ENCODE data around the gene MPPED2. TPM values are rescaled to one million over a fixed set of nuclear protein-coding genes. Genes with fewer than 3 reads are reported as not detected.

The MPPED2 gene
- total RNA-seq, 1 donor from 2014 or later, result 1.6 TPM

DNA sequence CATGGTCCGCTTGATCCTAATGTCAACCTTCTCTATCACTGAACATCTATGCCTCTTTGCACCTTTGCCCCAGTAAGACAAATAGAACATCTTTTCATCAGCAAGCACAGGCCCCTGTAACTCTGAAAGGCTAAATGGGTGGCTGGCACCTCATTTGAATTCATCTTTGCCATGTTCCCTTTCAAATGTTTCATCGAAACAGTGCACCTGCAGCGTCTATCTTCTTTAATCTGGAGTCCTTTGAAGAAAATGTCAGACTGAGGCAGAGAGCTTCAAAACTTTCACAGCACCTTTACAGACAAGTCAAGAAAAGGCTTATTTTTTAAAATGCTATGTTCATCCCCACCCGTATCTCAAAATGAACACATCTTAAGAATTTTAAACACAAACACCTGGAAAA lies 3.4 kb downstream of the MPPED2 start:
- H3K4me1 Mint-ChIP-seq (ENCODE audit: low read depth, unreplicated experiment), result peaks cover 2% of the 10 kb centered on the region
- Histone ChIP-seq H3K79me2 (ENCODE audit: insufficient read depth, low read length) (no peaks in the 10 kb centered on the region), H3K9ac (ENCODE audit: low read length) (no peak overlapping the region), H4K20me1 (ENCODE audit: insufficient read depth, low read length) (no peaks in the 10 kb centered on the region), H3K4me2 (ENCODE audit: low read length) (no peak overlapping the region), H3K27ac (ENCODE audit: low read depth, low read length) (no peak overlapping the region), H2AFZ (ENCODE audit: low read depth, low read length) (no peak overlapping the region), H3K36me3 (ENCODE audit: insufficient read depth, low read length) (no peaks in the 10 kb centered on the region), H3K4me3 (ENCODE audit: insufficient read depth, low read depth, low read length) (no peak overlapping the region), H3K9me3 (ENCODE audit: insufficient read depth, low read depth, low read length) (no peaks in the 10 kb centered on the region), H3K4me1 (ENCODE audit: insufficient read depth, low read length) (peaks cover 3% of the 10 kb centered on the region), H3K27me3 (ENCODE audit: insufficient read depth, low read length) (peaks cover 39% of the 10 kb centered on the region)
- TF ChIP-seq EZH2 (IDR thresholded peaks at IDR 0.05; ENCODE audit: insufficient read depth, low read length), result no peak
- TF ChIP-seq, protein P1, sequence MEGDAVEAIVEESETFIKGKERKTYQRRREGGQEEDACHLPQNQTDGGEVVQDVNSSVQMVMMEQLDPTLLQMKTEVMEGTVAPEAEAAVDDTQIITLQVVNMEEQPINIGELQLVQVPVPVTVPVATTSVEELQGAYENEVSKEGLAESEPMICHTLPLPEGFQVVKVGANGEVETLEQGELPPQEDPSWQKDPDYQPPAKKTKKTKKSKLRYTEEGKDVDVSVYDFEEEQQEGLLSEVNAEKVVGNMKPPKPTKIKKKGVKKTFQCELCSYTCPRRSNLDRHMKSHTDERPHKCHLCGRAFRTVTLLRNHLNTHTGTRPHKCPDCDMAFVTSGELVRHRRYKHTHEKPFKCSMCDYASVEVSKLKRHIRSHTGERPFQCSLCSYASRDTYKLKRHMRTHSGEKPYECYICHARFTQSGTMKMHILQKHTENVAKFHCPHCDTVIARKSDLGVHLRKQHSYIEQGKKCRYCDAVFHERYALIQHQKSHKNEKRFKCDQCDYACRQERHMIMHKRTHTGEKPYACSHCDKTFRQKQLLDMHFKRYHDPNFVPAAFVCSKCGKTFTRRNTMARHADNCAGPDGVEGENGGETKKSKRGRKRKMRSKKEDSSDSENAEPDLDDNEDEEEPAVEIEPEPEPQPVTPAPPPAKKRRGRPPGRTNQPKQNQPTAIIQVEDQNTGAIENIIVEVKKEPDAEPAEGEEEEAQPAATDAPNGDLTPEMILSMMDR (IDR thresholded peaks at IDR 0.05; ENCODE audit: insufficient read depth, low read depth, low read length), result no peak
- DNase-seq (ENCODE audit: low read depth), result no peak
- H3K4me3 Mint-ChIP-seq (ENCODE audit: unreplicated experiment), result no peak overlapping the region
- H3K9me3 Mint-ChIP-seq (ENCODE audit: unreplicated experiment), result no peaks in the 10 kb centered on the region
- H3K36me3 Mint-ChIP-seq (ENCODE audit: low read depth, unreplicated experiment), result no peaks in the 10 kb centered on the region
- peaks cover 25% of the 10 kb centered on the region for H3K27me3 Mint-ChIP-seq (ENCODE audit: low read depth, unreplicated experiment)
- H3K27ac Mint-ChIP-seq (ENCODE audit: unreplicated experiment), result no peak overlapping the region
- FAIRE-seq, result no peak

DNA sequence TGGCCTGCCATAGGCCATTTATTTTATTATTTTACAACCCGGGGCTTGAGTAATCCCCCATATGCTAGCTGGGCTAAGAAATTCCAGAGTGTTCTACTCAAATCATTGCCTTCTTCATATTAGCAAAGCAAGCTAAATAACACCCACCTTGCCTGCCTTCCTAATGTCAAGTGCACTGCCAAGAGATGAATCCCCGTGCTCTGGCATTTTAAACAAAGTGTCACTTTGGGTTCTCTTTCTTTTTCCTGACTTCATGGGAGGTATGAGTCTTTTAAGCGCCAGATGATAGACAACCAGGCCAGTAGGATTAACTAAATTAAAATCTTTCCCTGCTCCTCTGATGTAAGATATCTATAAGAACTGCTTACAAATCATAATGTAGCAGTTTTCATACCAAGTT lies 4.5 kb downstream of the MPPED2 start:
- Mint-ChIP-seq H3K36me3 (ENCODE audit: low read depth, unreplicated experiment) (no peaks in the 10 kb centered on the region), H3K4me3 (ENCODE audit: unreplicated experiment) (no peak overlapping the region), H3K4me1 (ENCODE audit: low read depth, unreplicated experiment) (peaks cover under 1% of the 10 kb centered on the region), H3K9me3 (ENCODE audit: unreplicated experiment) (no peaks in the 10 kb centered on the region), H3K27me3 (ENCODE audit: low read depth, unreplicated experiment) (peaks cover 23% of the 10 kb centered on the region), H3K27ac (ENCODE audit: unreplicated experiment) (no peak overlapping the region)
- Histone ChIP-seq H3K9ac (ENCODE audit: low read length) (no peak overlapping the region), H3K27me3 (ENCODE audit: insufficient read depth, low read length) (peaks cover 32% of the 10 kb centered on the region), H3K4me3 (ENCODE audit: insufficient read depth, low read depth, low read length) (no peak overlapping the region), H3K79me2 (ENCODE audit: insufficient read depth, low read length) (no peaks in the 10 kb centered on the region), H3K36me3 (ENCODE audit: insufficient read depth, low read length) (no peaks in the 10 kb centered on the region), H3K4me2 (ENCODE audit: low read length) (no peak overlapping the region), H3K9me3 (ENCODE audit: insufficient read depth, low read depth, low read length) (no peaks in the 10 kb centered on the region), H3K4me1 (ENCODE audit: insufficient read depth, low read length) (peaks cover 3% of the 10 kb centered on the region), H3K27ac (ENCODE audit: low read depth, low read length) (no peak overlapping the region), H2AFZ (ENCODE audit: low read depth, low read length) (no peak overlapping the region), H4K20me1 (ENCODE audit: insufficient read depth, low read length) (no peaks in the 10 kb centered on the region)
- DNase-seq (ENCODE audit: low read depth) (no peak), FAIRE-seq (no peak)
- no peak for TF ChIP-seq EZH2 (IDR thresholded peaks at IDR 0.05; ENCODE audit: insufficient read depth, low read length)
- TF ChIP-seq, protein P1 (IDR thresholded peaks at IDR 0.05; ENCODE audit: insufficient read depth, low read depth, low read length), result no peak

DNA sequence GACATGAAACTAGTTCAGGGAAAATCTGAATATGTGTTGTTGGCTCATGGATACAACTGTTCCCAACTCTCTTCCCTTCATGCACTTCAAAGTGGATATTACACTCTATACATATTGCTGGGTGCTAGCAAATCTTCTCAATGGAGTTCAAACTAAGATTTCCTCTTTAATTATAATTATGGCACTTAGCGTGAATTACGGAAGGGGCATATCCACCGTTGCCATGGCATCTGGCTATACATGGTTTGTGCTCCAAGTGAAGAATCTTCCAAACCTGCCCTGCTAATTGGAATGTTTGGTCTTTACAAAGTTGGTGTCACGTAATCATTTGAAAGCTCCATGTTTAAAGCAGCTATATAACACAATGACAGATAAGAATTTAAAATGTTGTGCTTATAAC lies 5.6 kb downstream of the MPPED2 start:
- no peaks in the 10 kb centered on the region for H3K36me3 ChIP-seq (ENCODE audit: insufficient read depth, low read length)
- H3K9ac ChIP-seq (ENCODE audit: low read length), result no peak overlapping the region
- Mint-ChIP-seq H3K36me3 (ENCODE audit: low read depth, unreplicated experiment) (no peaks in the 10 kb centered on the region), H3K4me1 (ENCODE audit: low read depth, unreplicated experiment) (no peaks in the 10 kb centered on the region), H3K9me3 (ENCODE audit: unreplicated experiment) (no peaks in the 10 kb centered on the region), H3K4me3 (ENCODE audit: unreplicated experiment) (no peak overlapping the region), H3K27ac (ENCODE audit: unreplicated experiment) (no peak overlapping the region), H3K27me3 (ENCODE audit: low read depth, unreplicated experiment) (peaks cover 23% of the 10 kb centered on the region)
- DNase-seq (ENCODE audit: low read depth) (no peak), FAIRE-seq (no peak)
- no peaks in the 10 kb centered on the region for H3K79me2 ChIP-seq (ENCODE audit: insufficient read depth, low read length)
- H2AFZ ChIP-seq (ENCODE audit: low read depth, low read length), result no peak overlapping the region
- no peaks in the 10 kb centered on the region for H4K20me1 ChIP-seq (ENCODE audit: insufficient read depth, low read length)
- H3K4me1 ChIP-seq (ENCODE audit: insufficient read depth, low read length), result peaks cover 3% of the 10 kb centered on the region
- H3K4me2 ChIP-seq (ENCODE audit: low read length), result no peak overlapping the region
- peaks cover 28% of the 10 kb centered on the region for H3K27me3 ChIP-seq (ENCODE audit: insufficient read depth, low read length)
- no peak overlapping the region for H3K27ac ChIP-seq (ENCODE audit: low read depth, low read length)
- H3K9me3 ChIP-seq (ENCODE audit: insufficient read depth, low read depth, low read length), result no peaks in the 10 kb centered on the region
- H3K4me3 ChIP-seq (ENCODE audit: insufficient read depth, low read depth, low read length), result no peak overlapping the region
- TF ChIP-seq EZH2 (IDR thresholded peaks at IDR 0.05; ENCODE audit: insufficient read depth, low read length), result no peak
- TF ChIP-seq, protein P1 (IDR thresholded peaks at IDR 0.05; ENCODE audit: insufficient read depth, low read depth, low read length), result no peak
